Sigmoid colon (tissue), 3 donors: ENCODE results near the gene ARHGEF10L.

Source experiments
- CTCF ChIP-seq, 4 experiments: fragments of 450-650 bp in 3 of 4; fragments of 200-600 bp in 1 of 4; IDR thresholded peaks; one replicate each; pipeline ENCODE4 v1.5.1; 2016 to 2019; ENCODE audit warnings: antibody characterized with exemption in 4 of 4, mild to moderate bottlenecking in 3 of 4, moderate library complexity in 2 of 4
- POLR2A ChIP-seq, 2 donors: fragments of 450-650 bp; IDR thresholded peaks; one replicate each; pipeline ENCODE4 v1.6.1; 2016; ENCODE audit warnings: antibody characterized with exemption in 2 of 2, mild to moderate bottlenecking in 2 of 2, moderate library complexity in 2 of 2

- TF ChIP-seq CTCF (IDR thresholded peaks at IDR 0.05) (no peak), POLR2A (IDR thresholded peaks at IDR 0.05) (no peak)
Measured at GRCh38 chr1:17549384-17549783, 9.9 kb downstream of the ARHGEF10L start.
